A549 (cell line): ENCODE measurements around the gene CDK14. TPM values are rescaled to one million over a fixed set of nuclear protein-coding genes. Genes with fewer than 3 reads are reported as not detected.

Experiments
- ATAC-seq, 2 experiments: fragments of 200-7000 bp in 1 of 2; fragments of >200 bp in 1 of 2; cut with Nextera tagmentation in 1 of 2; cut with Tn5 transposase in 1 of 2; 3 replicates each; pipeline versions ENCODE4 v1.8.0 to v1.9.1; 2018 to 2020; ENCODE audit warnings: mild to moderate bottlenecking in 1 of 2, moderate library complexity in 1 of 2
- CTCF ChIA-PET: fragments of 300-600 bp; sonication (Branson Sonifier 250); formaldehyde crosslinking; extraction: SDS; loops from one replicate; lab custom pipeline; 2021; ENCODE audit warnings: antibody characterized with exemption, inconsistent platforms; lab: Yijun Ruan, JAX
- POLR2A ChIA-PET: fragments of 350-600 bp; formaldehyde crosslinking; extraction: SDS; loops from one replicate; lab custom pipeline; 2021; ENCODE audit warnings: antibody characterized with exemption, inconsistent platforms; lab: Yijun Ruan, JAX
- DNase-seq, 2 experiments: peaks; one replicate each; pipeline versions ENCODE4 v3.0.0 to v3.0.0-alpha.2; 2011 to 2016; ENCODE audit warnings: low read depth in 1 of 2, low spot score in 1 of 2
- FAIRE-seq: peaks from 2 replicates; lab custom pipeline; 2011; peaks lifted over from hg19 to GRCh38; lab: Jason Lieb, UNC
- H3K27ac ChIP-seq, 2 experiments: fragments of >200 bp; sonication (Bioruptor Twin); formaldehyde crosslinking; 3 replicates each; pipeline ENCODE4 v1.5.1; 2016 to 2017
- H3K4me1 ChIP-seq: fragments of >200 bp; sonication (Bioruptor Twin); formaldehyde crosslinking; 3 replicates; pipeline ENCODE4 v1.6.1; 2016
- H3K4me2 ChIP-seq: fragments of >200 bp; sonication (Bioruptor Twin); formaldehyde crosslinking; 3 replicates; pipeline ENCODE4 v1.6.1; 2016
- H3K4me3 ChIP-seq: fragments of >200 bp; sonication (Bioruptor Twin); formaldehyde crosslinking; 3 replicates; pipeline ENCODE4 v1.5.1; 2016
- H3K9me3 ChIP-seq: fragments of >200 bp; sonication (Bioruptor Twin); formaldehyde crosslinking; 3 replicates; pipeline ENCODE4 v1.6.1; 2016
- BCL3 ChIP-seq: fragments of >200 bp; sonication (Bioruptor Twin); formaldehyde crosslinking; IDR thresholded peaks from 3 replicates; pipeline ENCODE4 v1.6.1; 2016
- CBX2 ChIP-seq: fragments of 200-600 bp; sonication (generic); IDR thresholded peaks from 2 replicates; pipeline ENCODE4 v1.6.1; 2016; ENCODE audit warnings: low read depth, mild to moderate bottlenecking, borderline replicate concordance
- CBX8 ChIP-seq: fragments of 200-600 bp; sonication (generic); IDR thresholded peaks from 2 replicates; pipeline ENCODE4 v1.6.1; 2016
- CEBPB ChIP-seq, 2 experiments: fragments of >200 bp in 1 of 2; sonication (Bioruptor Twin) in 1 of 2; formaldehyde crosslinking in 1 of 2; IDR thresholded peaks; 2 replicates each; pipeline ENCODE4 v1.6.1; 2012 to 2016
- E2F6 ChIP-seq: IDR thresholded peaks from 2 replicates; pipeline ENCODE4 v1.6.1; 2012; ENCODE audit warnings: low read depth, borderline replicate concordance
- ELK1 ChIP-seq: fragments of 150-350 bp; IDR thresholded peaks from 2 replicates; pipeline ENCODE4 v1.6.1; 2014; ENCODE audit warnings: low read depth, mild to moderate bottlenecking, low read length
- EP300 ChIP-seq, 2 experiments: fragments of >200 bp; sonication (Bioruptor Twin); formaldehyde crosslinking; IDR thresholded peaks; 2 replicates in 1 of 2; 3 replicates in 1 of 2; pipeline ENCODE4 v1.6.1; 2016 to 2017
- ESRRA ChIP-seq: fragments of 150-350 bp; IDR thresholded peaks from 2 replicates; pipeline ENCODE4 v1.6.1; 2014; ENCODE audit warnings: mild to moderate bottlenecking, low read length, borderline replicate concordance
- FOSB ChIP-seq: fragments of 250-450 bp; sonication (Bioruptor Pico); IDR thresholded peaks from 2 replicates; pipeline ENCODE4 v1.5.0; 2020; ENCODE audit warnings: mild to moderate bottlenecking, moderate library complexity
- GATA3 ChIP-seq: IDR thresholded peaks from 2 replicates; pipeline ENCODE4 v1.6.1; 2012; ENCODE audit warnings: borderline replicate concordance
- HEYL ChIP-seq: fragments of 250-450 bp; sonication (Bioruptor Pico); IDR thresholded peaks from 2 replicates; pipeline ENCODE4 v1.8.0; 2021; ENCODE audit warnings: mild to moderate bottlenecking, moderate library complexity
- HMGXB4 ChIP-seq: fragments of 250-450 bp; sonication (Bioruptor Pico); IDR thresholded peaks from 2 replicates; pipeline ENCODE4 v1.5.0; 2021; ENCODE audit warnings: mild to moderate bottlenecking, moderate library complexity, borderline replicate concordance
- JUNB ChIP-seq: fragments of >200 bp; sonication (Bioruptor Twin); formaldehyde crosslinking; IDR thresholded peaks from 2 replicates; pipeline ENCODE4 v1.6.1; 2016
- MAFK ChIP-seq: fragments of 450-650 bp; IDR thresholded peaks from 2 replicates; pipeline ENCODE4 v1.6.1; 2014; ENCODE audit not compliant: partially characterized antibody
- POLR2A ChIP-seq: IDR thresholded peaks from 2 replicates; pipeline ENCODE4 v1.6.1; 2012; ENCODE audit warnings: mild to moderate bottlenecking, low read length
- RAD21 ChIP-seq, 2 experiments: fragments of >200 bp in 1 of 2; sonication (Bioruptor Twin) in 1 of 2; formaldehyde crosslinking in 1 of 2; IDR thresholded peaks in 1 of 2; conservative IDR thresholded peaks in 1 of 2; 2 replicates in 1 of 2; 3 replicates in 1 of 2; pipeline ENCODE4 v1.6.1; 2012 to 2018; ENCODE audit warnings: inconsistent platforms in 1 of 2
- RCOR1 ChIP-seq: fragments of 150-350 bp; IDR thresholded peaks from 2 replicates; pipeline ENCODE4 v1.6.1; 2014; ENCODE audit warnings: antibody characterized with exemption, low read length, low read depth
- REST ChIP-seq: fragments of 200-600 bp; sonication (generic); IDR thresholded peaks from 2 replicates; pipeline ENCODE4 v1.6.1; 2016; ENCODE audit warnings: antibody characterized with exemption, mild to moderate bottlenecking, moderate library complexity
- SMC3 ChIP-seq: fragments of >200 bp; sonication (Bioruptor Twin); formaldehyde crosslinking; IDR thresholded peaks from 3 replicates; pipeline ENCODE4 v1.6.1; 2018; ENCODE audit warnings: inconsistent platforms
- TP53 ChIP-seq: fragments of 250-450 bp; sonication (Bioruptor Pico); IDR thresholded peaks from 2 replicates; pipeline ENCODE4 v1.5.0; 2021; ENCODE audit warnings: mild to moderate bottlenecking, moderate library complexity
- ZC3H11A ChIP-seq: fragments of 450-650 bp; IDR thresholded peaks from 2 replicates; pipeline ENCODE4 v1.6.1; 2014; ENCODE audit warnings: antibody characterized with exemption, mild to moderate bottlenecking
- ZFP36 ChIP-seq: fragments of 450-650 bp; IDR thresholded peaks from 2 replicates; pipeline ENCODE4 v1.6.1; 2014; ENCODE audit warnings: borderline replicate concordance; ENCODE audit not compliant: partially characterized antibody
- ZNF302 ChIP-seq: fragments of 250-450 bp; sonication (Bioruptor Pico); IDR thresholded peaks from 2 replicates; pipeline ENCODE4 v1.9.0; 2021; ENCODE audit warnings: inconsistent platforms, mild to moderate bottlenecking, moderate library complexity
- WGBS: methylation state at CpG from one replicate; pipeline ENCODE4 v1.1.6; 2017; ENCODE audit errors: missing lambda C conversion rate; 5-methylcytosine and 5-hydroxymethylcytosine counted together
- polyA plus RNA-seq, 4 experiments: library from polyadenylated mRNA; depleted of rRNA in 3 of 4; stranded (reverse); fragments of >200 nt; fragmentation: RNase III in 1 of 4; extraction: RNeasy Plus Mini Kit Qiagen cat#74134 plus additional on column Dnase treatment in 1 of 4; gene quantifications; 2 replicates in 3 of 4; 3 replicates in 1 of 4; pipeline ENCODE4 v1.2.3, GENCODE V29; 2011 to 2017

CDK14 gene
- polyA plus RNA-seq, 2 of the 4 experiments (the other 2 are of a cell fraction): 0.21 to 0.23 TPM

- FAIRE-seq: no peak
- Histone ChIP-seq H3K9me3 (no peaks in the 10 kb centered on the region), H3K27ac (no peak overlapping the region), H3K4me3 (no peak overlapping the region), H3K4me2 (no peak overlapping the region)
- POLR2A ChIA-PET: no interaction called here
- ATAC-seq: no peak
- TF ChIP-seq HMGXB4 (CRISPR knock-in tag): no peak
- TF ChIP-seq E2F6: no peak
- no peak for TF ChIP-seq POLR2A
- no peak for TF ChIP-seq MAFK
- no peak for TF ChIP-seq RAD21 (conservative IDR thresholded peaks at IDR 0.05 in 1 of 2, IDR thresholded peaks at IDR 0.05 in 1 of 2)
- TF ChIP-seq CEBPB (IDR thresholded peaks at IDR 0.05): no peak
- TF ChIP-seq ZC3H11A: no peak
- TF ChIP-seq BCL3: no peak
- no peak for TF ChIP-seq TP53 (CRISPR knock-in tag)
- TF ChIP-seq ZNF302 (CRISPR knock-in tag): no peak
- no peak for TF ChIP-seq HEYL (CRISPR knock-in tag)
- no peak for TF ChIP-seq FOSB (CRISPR knock-in tag)
- TF ChIP-seq JUNB: no peak
- no peak for TF ChIP-seq SMC3
- TF ChIP-seq, all 56 proteins: peak for 0
- H3K4me1 ChIP-seq: no peaks in the 10 kb centered on the region
- WGBS: 59% methylated on average over 4 of the region's 4 CpGs
- CTCF ChIA-PET: interaction anchor here (1.4 kb wide), 1 partner anchor 21 kb away, joined by 3 read pairs; no protein-coding TSS in a partner anchor
- DNase-seq: no peak
Measured at GRCh38 chr7:90910136-90910535, 314.0 kb downstream of the CDK14 start.

GRCh38 chr7:90916319-90916718, 320.2 kb downstream of the CDK14 start:
- Histone ChIP-seq H3K4me2 (no peak overlapping the region), H3K27ac (no peak overlapping the region), H3K4me1 (no peaks in the 10 kb centered on the region), H3K9me3 (no peaks in the 10 kb centered on the region), H3K4me3 (no peak overlapping the region)
- DNase-seq: no peak
- ChIA-PET CTCF (no interaction called here), POLR2A (no interaction called here)
- no peak for ATAC-seq
- 5% methylated on average over 4 of the region's 4 CpGs for WGBS
- FAIRE-seq: no peak
- TF ChIP-seq EP300 (IDR thresholded peaks at IDR 0.05) (no peak), BCL3 (no peak), ELK1 (no peak), JUNB (no peak), CBX2 (no peak), TP53 (CRISPR knock-in tag) (no peak), REST (no peak), SMC3 (no peak), ZFP36 (no peak), CBX8 (no peak), GATA3 (no peak), RCOR1 (no peak), ESRRA (no peak)
